Karpas-422 (cell line): ENCODE data around the gene B3GNT9. TPM values are rescaled to one million over a fixed set of nuclear protein-coding genes. Genes with fewer than 3 reads are reported as not detected.

Experiments used
- DNase-seq: peaks from one replicate; pipeline ENCODE4 v3.0.0-alpha.2; 2015
- H2AFZ ChIP-seq: fragments of 200-600 bp; sonication (generic); 2 replicates; pipeline ENCODE4 v1.6.1; 2014; ENCODE audit warnings: antibody characterized with exemption, low read length, mixed read lengths
- H3K27ac ChIP-seq: fragments of 200-600 bp; sonication (generic); 2 replicates; pipeline ENCODE4 v1.5.1; 2014; ENCODE audit warnings: mild to moderate bottlenecking, low read length, moderate library complexity
- H3K27me3 ChIP-seq: fragments of 200-600 bp; sonication (generic); 2 replicates; pipeline ENCODE4 v1.6.1; 2014; ENCODE audit warnings: low read length, mixed read lengths
- H3K36me3 ChIP-seq: fragments of 200-600 bp; sonication (generic); 2 replicates; pipeline ENCODE4 v1.6.1; 2014; ENCODE audit warnings: low read length, mixed read lengths; ENCODE audit not compliant: insufficient read depth
- H3K4me1 ChIP-seq: fragments of 200-600 bp; sonication (generic); 2 replicates; pipeline ENCODE4 v1.6.1; 2014; ENCODE audit warnings: mild to moderate bottlenecking, low read length, mixed read lengths
- H3K4me2 ChIP-seq: fragments of 200-600 bp; sonication (generic); 2 replicates; pipeline ENCODE4 v1.6.1; 2014; ENCODE audit warnings: low read length, low read depth, mild to moderate bottlenecking; ENCODE audit not compliant: poor library complexity, severe bottlenecking
- H3K4me3 ChIP-seq: fragments of 200-600 bp; sonication (generic); 2 replicates; pipeline ENCODE4 v1.5.1; 2014; ENCODE audit warnings: mild to moderate bottlenecking, antibody characterized with exemption, low read length, mixed read lengths
- H3K79me2 ChIP-seq: fragments of 200-600 bp; sonication (generic); 2 replicates; pipeline ENCODE4 v1.6.1; 2014; ENCODE audit warnings: mild to moderate bottlenecking, low read length, mixed read lengths
- H3K9ac ChIP-seq: fragments of 200-600 bp; sonication (generic); 2 replicates; pipeline ENCODE4 v1.6.0; 2014; ENCODE audit warnings: low read length
- H3K9me2 ChIP-seq: fragments of 200-600 bp; sonication (generic), shearing (Covaris generic); replicated peaks from 2 replicates; pipeline ENCODE4 v1.6.0; 2014; ENCODE audit warnings: mild to moderate bottlenecking, low read length, moderate library complexity; ENCODE audit not compliant: insufficient read depth
- H3K9me3 ChIP-seq: fragments of 300-700, 200-600 bp; sonication (generic); 2 replicates; pipeline ENCODE4 v1.6.1; 2014; ENCODE audit warnings: low read length, mixed read lengths
- H4K20me1 ChIP-seq: fragments of 200-600 bp; sonication (generic); 2 replicates; pipeline ENCODE4 v1.6.1; 2014; ENCODE audit warnings: mild to moderate bottlenecking, antibody characterized with exemption, low read length, low read depth; ENCODE audit not compliant: insufficient read depth
- total RNA-seq: library from RNA; depleted of rRNA; stranded (reverse); fragments of >200 nt; shearing (Covaris generic); gene quantifications from 2 replicates; pipeline ENCODE4 v1.2.3, GENCODE V29; 2014; ENCODE audit warnings: low replicate concordance

Gene B3GNT9
- total RNA-seq, 1 experiment from 2014 or later, result 1.4 TPM

DNA sequence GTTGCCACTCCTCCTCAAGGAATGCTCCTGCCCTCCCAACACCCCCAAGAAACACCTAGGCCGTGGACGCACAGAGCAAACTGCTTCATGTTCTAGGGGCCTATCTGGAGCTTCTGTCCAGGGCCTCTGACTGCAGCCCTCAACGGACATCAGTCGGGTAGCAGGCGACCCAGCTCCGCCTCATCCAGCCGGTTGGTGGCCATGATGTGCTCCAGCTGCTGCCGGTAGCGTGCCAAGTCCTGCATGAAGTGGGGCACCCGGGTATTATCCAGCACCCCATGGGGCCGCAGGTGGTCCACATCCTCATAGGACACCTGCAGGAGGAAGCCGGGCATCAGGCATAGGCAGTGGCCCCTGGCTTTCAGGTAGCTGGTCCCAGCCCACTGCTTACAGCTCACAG, 25.9 kb upstream of the B3GNT9 start:
- H3K9me2 ChIP-seq, result no peaks in the 10 kb centered on the region
- no peak overlapping the region for H3K4me3 ChIP-seq
- no peaks in the 10 kb centered on the region for H3K9me3 ChIP-seq
- no peaks in the 10 kb centered on the region for H3K79me2 ChIP-seq
- H4K20me1 ChIP-seq, result peaks cover 20% of the 10 kb centered on the region; the same call in 1 of the 2 replicates
- no peak overlapping the region for H3K9ac ChIP-seq
- H3K4me2 ChIP-seq, result no peak overlapping the region
- no peak for DNase-seq
- no peaks in the 10 kb centered on the region for H3K36me3 ChIP-seq
- H2AFZ ChIP-seq, result no peak overlapping the region
- peaks cover 19% of the 10 kb centered on the region for H3K4me1 ChIP-seq
- H3K27me3 ChIP-seq, result no peaks in the 10 kb centered on the region
- no peak overlapping the region for H3K27ac ChIP-seq

GRCh38 chr16:67174706-67175231, 24.0 kb upstream of the B3GNT9 start:
- no peaks in the 10 kb centered on the region for H3K27me3 ChIP-seq
- H3K27ac ChIP-seq, result no peak overlapping the region
- peaks cover 24% of the 10 kb centered on the region for H3K4me1 ChIP-seq
- H3K9me3 ChIP-seq, result no peaks in the 10 kb centered on the region
- H3K4me3 ChIP-seq, result peak overlapping the region; percentile 57; the same call in 1 of the 2 replicates
- H3K79me2 ChIP-seq, result no peaks in the 10 kb centered on the region
- H3K9ac ChIP-seq, result peak overlapping the region; percentile 62
- H2AFZ ChIP-seq, result no peak overlapping the region
- peak overlapping the region; percentile 63 for H3K4me2 ChIP-seq
- H3K36me3 ChIP-seq, result no peaks in the 10 kb centered on the region
- no peaks in the 10 kb centered on the region for H3K9me2 ChIP-seq
- H4K20me1 ChIP-seq, result peaks cover 20% of the 10 kb centered on the region; the same call in 1 of the 2 replicates
- DNase-seq, result no peak

GRCh38 chr16:67173808-67174705, 23.3 kb upstream of the B3GNT9 start:
- no peak overlapping the region; the same call in 1 of the 2 replicates for H2AFZ ChIP-seq
- peak overlapping the region; percentile 63 for H3K4me2 ChIP-seq
- H4K20me1 ChIP-seq, result peaks cover 14% of the 10 kb centered on the region; the same call in 1 of the 2 replicates
- no peaks in the 10 kb centered on the region for H3K27me3 ChIP-seq
- H3K4me1 ChIP-seq, result peaks cover 24% of the 10 kb centered on the region
- no peaks in the 10 kb centered on the region for H3K9me2 ChIP-seq
- peak overlapping the region; percentile 57 for H3K4me3 ChIP-seq
- H3K9me3 ChIP-seq, result no peaks in the 10 kb centered on the region
- H3K27ac ChIP-seq, result no peak overlapping the region
- H3K36me3 ChIP-seq, result no peaks in the 10 kb centered on the region
- H3K79me2 ChIP-seq, result no peaks in the 10 kb centered on the region
- peak overlapping the region; percentile 62 for H3K9ac ChIP-seq
- DNase-seq, result peak; percentile 83

- Histone ChIP-seq H3K4me3 (no peak overlapping the region; the same call in 1 of the 2 replicates), H2AFZ (no peak overlapping the region)
- no peak for DNase-seq
These were observed 22.5 kb upstream of the B3GNT9 start for GRCh38 chr16:67173323-67173722.

GRCh38 chr16:67170949-67171649, 20.3 kb upstream of the B3GNT9 start:
- Histone ChIP-seq H2AFZ (no peak overlapping the region), H4K20me1 (0 out of 2 replicates have a peak, but pooled peaks cover 3% of the 10 kb centered on the region), H3K4me3 (no peak overlapping the region), H3K27me3 (no peaks in the 10 kb centered on the region), H3K4me1 (peaks cover 18% of the 10 kb centered on the region), H3K27ac (no peak overlapping the region), H3K9me3 (no peaks in the 10 kb centered on the region), H3K9ac (no peak overlapping the region), H3K9me2 (no peaks in the 10 kb centered on the region), H3K4me2 (no peak overlapping the region), H3K79me2 (no peaks in the 10 kb centered on the region), H3K36me3 (no peaks in the 10 kb centered on the region)
- DNase-seq, result no peak

More at GRCh38 chr16:67173323-67173722, 22.5 kb upstream of the B3GNT9 start:
- peak overlapping the region; percentile 63 for H3K4me2 ChIP-seq
- H3K9me3 ChIP-seq, result no peaks in the 10 kb centered on the region
- H3K9ac ChIP-seq, result peak overlapping the region; percentile 62
- H3K27ac ChIP-seq, result no peak overlapping the region
- H4K20me1 ChIP-seq, result peaks cover 10% of the 10 kb centered on the region; the same call in 1 of the 2 replicates
- H3K9me2 ChIP-seq, result no peaks in the 10 kb centered on the region
- no peaks in the 10 kb centered on the region for H3K27me3 ChIP-seq
- H3K79me2 ChIP-seq, result no peaks in the 10 kb centered on the region
- peaks cover 21% of the 10 kb centered on the region for H3K4me1 ChIP-seq
- no peaks in the 10 kb centered on the region for H3K36me3 ChIP-seq

DNA sequence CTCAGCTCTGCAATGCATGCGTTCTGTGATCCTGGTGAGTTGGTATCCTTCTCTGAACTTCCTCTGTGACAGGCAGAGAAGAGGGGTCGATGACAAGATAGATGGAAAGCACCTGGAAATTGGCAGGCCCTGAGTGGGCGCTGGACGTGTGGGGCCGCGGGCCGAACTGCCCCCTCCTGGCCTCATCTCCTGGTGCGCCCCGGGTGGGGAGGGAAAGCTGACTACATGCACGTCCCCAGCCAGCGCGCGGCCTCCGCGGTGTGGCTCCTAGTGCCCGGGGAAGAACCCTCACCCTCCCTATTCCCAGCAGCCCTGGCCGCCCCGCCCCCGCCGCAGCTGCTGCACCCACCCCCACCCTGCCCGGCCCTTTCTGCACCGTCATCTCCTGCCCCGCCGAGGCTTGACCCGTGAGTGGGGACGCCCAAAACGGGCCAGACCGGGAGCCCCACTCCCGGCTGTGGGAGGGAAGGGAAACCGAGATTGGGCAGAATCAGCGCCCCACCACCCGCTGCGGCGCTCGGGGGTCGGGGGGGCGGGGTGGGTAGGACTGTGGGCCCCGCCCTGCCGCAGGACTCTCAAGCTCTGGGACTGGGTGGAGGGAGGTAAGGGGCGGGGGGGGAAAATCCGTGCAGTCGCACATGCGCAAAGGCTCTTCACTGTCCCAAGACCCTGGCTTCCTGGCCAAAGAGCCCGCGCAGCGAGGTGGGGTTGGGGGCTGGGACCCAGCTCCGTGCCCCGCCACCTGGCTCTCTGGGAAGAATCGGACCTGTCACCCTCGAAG, 19.6 kb upstream of the B3GNT9 start, which contains the start of gene NOL3:
NOL3 (plus strand) TSS at position 371 of the 781 bp plus-strand sequence.
- no peak within 1 kb of the TSS for H2AFZ ChIP-seq
- H3K4me3 ChIP-seq, result peak within 1 kb of the TSS; percentile 38; the same call in 1 of the 2 replicates
- peaks cover 18% of the 10 kb centered on the region for H3K4me1 ChIP-seq
- H3K27me3 ChIP-seq, result no peaks in the 10 kb centered on the region
- H4K20me1 ChIP-seq, result 0 out of 2 replicates have a peak, but pooled peaks cover 3% of the 10 kb centered on the region
- no peak for DNase-seq
- no peaks in the 10 kb centered on the region for H3K79me2 ChIP-seq
- H3K27ac ChIP-seq, result no peak within 1 kb of the TSS
- H3K36me3 ChIP-seq, result no peaks in the 10 kb centered on the region
- H3K9me2 ChIP-seq, result no peaks in the 10 kb centered on the region
- H3K9me3 ChIP-seq, result no peaks in the 10 kb centered on the region
- H3K9ac ChIP-seq, result peak within 1 kb of the TSS; percentile 43; the same call in 1 of the 2 replicates
- H3K4me2 ChIP-seq, result peak within 1 kb of the TSS; percentile 45

GRCh38 chr16:67169642-67170167, 18.9 kb upstream of the B3GNT9 start:
- Histone ChIP-seq H3K4me2 (peak overlapping the region; percentile 45), H4K20me1 (0 out of 2 replicates have a peak, but pooled peaks cover under 1% of the 10 kb centered on the region), H3K4me1 (peaks cover 18% of the 10 kb centered on the region), H3K9me3 (no peaks in the 10 kb centered on the region), H3K9me2 (no peaks in the 10 kb centered on the region), H3K79me2 (no peaks in the 10 kb centered on the region), H2AFZ (no peak overlapping the region), H3K36me3 (no peaks in the 10 kb centered on the region), H3K4me3 (peak overlapping the region; percentile 38; the same call in 1 of the 2 replicates), H3K27ac (no peak overlapping the region), H3K9ac (peak overlapping the region; percentile 43; the same call in 1 of the 2 replicates), H3K27me3 (no peaks in the 10 kb centered on the region)
- peak; percentile 82 for DNase-seq
